ENCODE data around the gene NR1D1. TPM values are rescaled to one million over a fixed set of nuclear protein-coding genes. Genes with fewer than 3 reads are reported as not detected.

The NR1D1 gene
- total and polyA plus RNA-seq, 2 of the 13 experiments (the other 11 are each of a cell fraction or from before 2014, with no cell fraction given): 2.1 to 2.7 TPM

GRCh38 chr17:40097931-40098845 lies 2.2 kb downstream of the NR1D1 start (continued):
- TF ChIP-seq KLF12 (CRISPR knock-in tag; IDR thresholded peaks at IDR 0.05; ENCODE audit: borderline replicate concordance) (peak; percentile 93), MEF2D (CRISPR knock-in tag; IDR thresholded peaks at IDR 0.05) (peak; percentile 99), PCBP2 (optimal IDR thresholded peaks at IDR 0.05; ENCODE audit: low read depth, low read length, poor library complexity, severe bottlenecking) (no peak), MXI1 (IDR thresholded peaks at IDR 0.05; ENCODE audit: borderline replicate concordance, low read depth, low read length) (peak; percentile 96; the same call in 2 of the 3 replicates), HES4 (CRISPR knock-in tag; IDR thresholded peaks at IDR 0.05; ENCODE audit: borderline replicate concordance) (peak; percentile 79; the same call in 1 of the 2 replicates), ZNF558 (CRISPR knock-in tag; IDR thresholded peaks at IDR 0.05; ENCODE audit: borderline replicate concordance) (no peak), ELF4 (CRISPR knock-in tag; IDR thresholded peaks at IDR 0.05; ENCODE audit: borderline replicate concordance) (peak; percentile 68; the same call in 1 of the 2 replicates), GATAD1 (CRISPR knock-in tag; IDR thresholded peaks at IDR 0.05) (peak; percentile 68; the same call in 1 of the 2 replicates), GATAD2A (CRISPR knock-in tag; IDR thresholded peaks at IDR 0.05) (peak; percentile 91), FOXP1 (IDR thresholded peaks at IDR 0.05) (no peak), FOXP1 (CRISPR knock-in tag; IDR thresholded peaks at IDR 0.05) (peak; percentile 57; the same call in 1 of the 2 replicates), RAD51 (IDR thresholded peaks at IDR 0.05; ENCODE audit: borderline replicate concordance) (peak; percentile 41; the same call in 1 of the 2 replicates), CHD2 (IDR thresholded peaks at IDR 0.05; ENCODE audit: low read depth, low read length) (peak; percentile 65; the same call in 1 of the 2 replicates), ZNF563 (CRISPR knock-in tag; IDR thresholded peaks at IDR 0.05) (peak; percentile 87; the same call in 1 of the 2 replicates), ZMYM2 (CRISPR knock-in tag; IDR thresholded peaks at IDR 0.05) (peak; percentile 47)
- TF ChIP-seq, protein P1, sequence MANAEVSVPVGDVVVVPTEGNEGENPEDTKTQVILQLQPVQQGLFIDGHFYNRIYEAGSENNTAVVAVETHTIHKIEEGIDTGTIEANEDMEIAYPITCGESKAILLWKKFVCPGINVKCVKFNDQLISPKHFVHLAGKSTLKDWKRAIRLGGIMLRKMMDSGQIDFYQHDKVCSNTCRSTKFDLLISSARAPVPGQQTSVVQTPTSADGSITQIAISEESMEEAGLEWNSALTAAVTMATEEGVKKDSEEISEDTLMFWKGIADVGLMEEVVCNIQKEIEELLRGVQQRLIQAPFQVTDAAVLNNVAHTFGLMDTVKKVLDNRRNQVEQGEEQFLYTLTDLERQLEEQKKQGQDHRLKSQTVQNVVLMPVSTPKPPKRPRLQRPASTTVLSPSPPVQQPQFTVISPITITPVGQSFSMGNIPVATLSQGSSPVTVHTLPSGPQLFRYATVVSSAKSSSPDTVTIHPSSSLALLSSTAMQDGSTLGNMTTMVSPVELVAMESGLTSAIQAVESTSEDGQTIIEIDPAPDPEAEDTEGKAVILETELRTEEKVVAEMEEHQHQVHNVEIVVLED (CRISPR knock-in tag; IDR thresholded peaks at IDR 0.05; ENCODE audit: borderline replicate concordance): peak; percentile 43; the same call in 1 of the 2 replicates
- TF ChIP-seq, protein P2, sequence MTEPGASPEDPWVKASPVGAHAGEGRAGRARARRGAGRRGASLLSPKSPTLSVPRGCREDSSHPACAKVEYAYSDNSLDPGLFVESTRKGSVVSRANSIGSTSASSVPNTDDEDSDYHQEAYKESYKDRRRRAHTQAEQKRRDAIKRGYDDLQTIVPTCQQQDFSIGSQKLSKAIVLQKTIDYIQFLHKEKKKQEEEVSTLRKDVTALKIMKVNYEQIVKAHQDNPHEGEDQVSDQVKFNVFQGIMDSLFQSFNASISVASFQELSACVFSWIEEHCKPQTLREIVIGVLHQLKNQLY (CRISPR knock-in tag; IDR thresholded peaks at IDR 0.05): peak; percentile 77; the same call in 1 of the 2 replicates
- TF ChIP-seq, protein P3, sequence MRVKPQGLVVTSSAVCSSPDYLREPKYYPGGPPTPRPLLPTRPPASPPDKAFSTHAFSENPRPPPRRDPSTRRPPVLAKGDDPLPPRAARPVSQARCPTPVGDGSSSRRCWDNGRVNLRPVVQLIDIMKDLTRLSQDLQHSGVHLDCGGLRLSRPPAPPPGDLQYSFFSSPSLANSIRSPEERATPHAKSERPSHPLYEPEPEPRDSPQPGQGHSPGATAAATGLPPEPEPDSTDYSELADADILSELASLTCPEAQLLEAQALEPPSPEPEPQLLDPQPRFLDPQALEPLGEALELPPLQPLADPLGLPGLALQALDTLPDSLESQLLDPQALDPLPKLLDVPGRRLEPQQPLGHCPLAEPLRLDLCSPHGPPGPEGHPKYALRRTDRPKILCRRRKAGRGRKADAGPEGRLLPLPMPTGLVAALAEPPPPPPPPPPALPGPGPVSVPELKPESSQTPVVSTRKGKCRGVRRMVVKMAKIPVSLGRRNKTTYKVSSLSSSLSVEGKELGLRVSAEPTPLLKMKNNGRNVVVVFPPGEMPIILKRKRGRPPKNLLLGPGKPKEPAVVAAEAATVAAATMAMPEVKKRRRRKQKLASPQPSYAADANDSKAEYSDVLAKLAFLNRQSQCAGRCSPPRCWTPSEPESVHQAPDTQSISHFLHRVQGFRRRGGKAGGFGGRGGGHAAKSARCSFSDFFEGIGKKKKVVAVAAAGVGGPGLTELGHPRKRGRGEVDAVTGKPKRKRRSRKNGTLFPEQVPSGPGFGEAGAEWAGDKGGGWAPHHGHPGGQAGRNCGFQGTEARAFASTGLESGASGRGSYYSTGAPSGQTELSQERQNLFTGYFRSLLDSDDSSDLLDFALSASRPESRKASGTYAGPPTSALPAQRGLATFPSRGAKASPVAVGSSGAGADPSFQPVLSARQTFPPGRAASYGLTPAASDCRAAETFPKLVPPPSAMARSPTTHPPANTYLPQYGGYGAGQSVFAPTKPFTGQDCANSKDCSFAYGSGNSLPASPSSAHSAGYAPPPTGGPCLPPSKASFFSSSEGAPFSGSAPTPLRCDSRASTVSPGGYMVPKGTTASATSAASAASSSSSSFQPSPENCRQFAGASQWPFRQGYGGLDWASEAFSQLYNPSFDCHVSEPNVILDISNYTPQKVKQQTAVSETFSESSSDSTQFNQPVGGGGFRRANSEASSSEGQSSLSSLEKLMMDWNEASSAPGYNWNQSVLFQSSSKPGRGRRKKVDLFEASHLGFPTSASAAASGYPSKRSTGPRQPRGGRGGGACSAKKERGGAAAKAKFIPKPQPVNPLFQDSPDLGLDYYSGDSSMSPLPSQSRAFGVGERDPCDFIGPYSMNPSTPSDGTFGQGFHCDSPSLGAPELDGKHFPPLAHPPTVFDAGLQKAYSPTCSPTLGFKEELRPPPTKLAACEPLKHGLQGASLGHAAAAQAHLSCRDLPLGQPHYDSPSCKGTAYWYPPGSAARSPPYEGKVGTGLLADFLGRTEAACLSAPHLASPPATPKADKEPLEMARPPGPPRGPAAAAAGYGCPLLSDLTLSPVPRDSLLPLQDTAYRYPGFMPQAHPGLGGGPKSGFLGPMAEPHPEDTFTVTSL (CRISPR knock-in tag; IDR thresholded peaks at IDR 0.05; ENCODE audit: borderline replicate concordance): peak; percentile 53; the same call in 1 of the 2 replicates
- TF ChIP-seq, protein P4, sequence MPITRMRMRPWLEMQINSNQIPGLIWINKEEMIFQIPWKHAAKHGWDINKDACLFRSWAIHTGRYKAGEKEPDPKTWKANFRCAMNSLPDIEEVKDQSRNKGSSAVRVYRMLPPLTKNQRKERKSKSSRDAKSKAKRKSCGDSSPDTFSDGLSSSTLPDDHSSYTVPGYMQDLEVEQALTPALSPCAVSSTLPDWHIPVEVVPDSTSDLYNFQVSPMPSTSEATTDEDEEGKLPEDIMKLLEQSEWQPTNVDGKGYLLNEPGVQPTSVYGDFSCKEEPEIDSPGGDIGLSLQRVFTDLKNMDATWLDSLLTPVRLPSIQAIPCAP (CRISPR knock-in tag; IDR thresholded peaks at IDR 0.05; ENCODE audit: low read depth): peak; percentile 67; the same call in 1 of the 2 replicates
